Endodermal cell (in vitro differentiated cells): ENCODE results near the gene PLEKHA6. TPM values are rescaled to one million over a fixed set of nuclear protein-coding genes. Genes with fewer than 3 reads are reported as not detected.
A peak's percentile ranks its signal among the peaks of the same experiment; 100 is the strongest.

Experiments
- DNase-seq: peaks from one replicate; pipeline ENCODE4 v3.0.0-alpha.2; 2017
- H3K27ac ChIP-seq: 2 replicates; pipeline ENCODE4 v1.5.1; 2013; ENCODE audit warnings: mild to moderate bottlenecking, low read depth, low read length, moderate library complexity
- H3K27me3 ChIP-seq: 2 replicates; pipeline ENCODE4 v1.6.1; 2013; ENCODE audit warnings: mild to moderate bottlenecking, low read length, moderate library complexity; ENCODE audit not compliant: insufficient read depth, control insufficient read depth, poor library complexity, severe bottlenecking
- H3K36me3 ChIP-seq: 2 replicates; pipeline ENCODE4 v1.7.0; 2013; ENCODE audit warnings: mild to moderate bottlenecking, low read length, moderate library complexity; ENCODE audit not compliant: control insufficient read depth, insufficient read depth
- H3K4me1 ChIP-seq: one replicate; pipeline ENCODE4 v1.7.0; 2013; ENCODE audit warnings: low read length; ENCODE audit not compliant: control insufficient read depth, insufficient read depth
- H3K4me3 ChIP-seq: 2 replicates; pipeline ENCODE4 v1.5.1; 2013; ENCODE audit warnings: mild to moderate bottlenecking, low read length, moderate library complexity
- H3K9ac ChIP-seq: 2 replicates; pipeline ENCODE4 v1.6.1; 2013; ENCODE audit warnings: mild to moderate bottlenecking, low read length, moderate library complexity; ENCODE audit not compliant: poor library complexity, severe bottlenecking; ENCODE audit errors: extremely low read depth
- H3K9me3 ChIP-seq: 2 replicates; pipeline ENCODE4 v1.6.1; 2013; ENCODE audit warnings: mild to moderate bottlenecking, low read length, moderate library complexity; ENCODE audit not compliant: control insufficient read depth
- H3K27ac Mint-ChIP-seq: 2 replicates; pipeline ENCODE4 v1.8.0; 2020; ENCODE audit warnings: mixed read lengths
- H3K27me3 Mint-ChIP-seq: 2 replicates; pipeline ENCODE4 v1.8.0; 2021; ENCODE audit warnings: mild to moderate bottlenecking, mixed read lengths; ENCODE audit not compliant: insufficient read depth
- H3K36me3 Mint-ChIP-seq: 2 replicates; pipeline ENCODE4 v1.8.0; 2020; ENCODE audit warnings: low read depth, mixed read lengths
- H3K4me1 Mint-ChIP-seq: 2 replicates; pipeline ENCODE4 v1.8.0; 2020; ENCODE audit warnings: mixed read lengths
- H3K4me3 Mint-ChIP-seq: 2 replicates; pipeline ENCODE4 v1.8.0; 2020; ENCODE audit warnings: mild to moderate bottlenecking, moderate library complexity, mixed read lengths
- H3K9me3 Mint-ChIP-seq: 2 replicates; pipeline ENCODE4 v1.8.0; 2020; ENCODE audit warnings: mild to moderate bottlenecking, mixed read lengths
- CTCF ChIP-seq: fragments of 200-600 bp; sonication (generic); conservative IDR thresholded peaks from 2 replicates; pipeline ENCODE4 v1.5.0; 2021; ENCODE audit warnings: antibody characterized with exemption, mild to moderate bottlenecking
- WGBS, 2 experiments: methylation state at CpG; one replicate each; pipeline versions ENCODE4 v1.1.5 to v1.1.7; 2013; ENCODE audit warnings: missing lambda C conversion rate in 2 of 2, mixed read lengths in 1 of 2; ENCODE audit not compliant: insufficient coverage in 1 of 2, insufficient read length in 1 of 2; 5-methylcytosine and 5-hydroxymethylcytosine counted together
- total RNA-seq, 2 donors: library from RNA; stranded (reverse); fragmentation: NEBNext Ultra II Directional in 1 of 2; extraction: Animal tissue kit (Norgen Biotek cat#: 25700) in 1 of 2; gene quantifications; 2 replicates in 1 of 2; 3 replicates in 1 of 2; pipeline ENCODE4 v1.2.1, GENCODE V29; 2021

The PLEKHA6 gene
- total RNA-seq, 2 donors from 2014 or later = 37.0 to 43.3 TPM

- Mint-ChIP-seq H3K27me3 (peaks cover 33% of the 10 kb centered on the region), H3K36me3 (no peaks in the 10 kb centered on the region), H3K4me1 (peaks cover 26% of the 10 kb centered on the region), H3K4me3 (no peak overlapping the region), H3K9me3 (no peaks in the 10 kb centered on the region), H3K27ac (no peak overlapping the region)
- Histone ChIP-seq H3K27me3 (peaks cover 14% of the 10 kb centered on the region), H3K4me3 (no peak overlapping the region), H3K9ac (no peak overlapping the region), H3K4me1 (peaks cover 5% of the 10 kb centered on the region), H3K27ac (no peak overlapping the region), H3K36me3 (no peaks in the 10 kb centered on the region), H3K9me3 (no peaks in the 10 kb centered on the region)
- DNase-seq = no peak
- WGBS, 2 experiments = 80 to 85% methylated on average over 2 of the region's 2 CpGs
- no peak for TF ChIP-seq CTCF
Measured at GRCh38 chr1:204361341-204361771, 1.6 kb upstream of the PLEKHA6 start.

- H3K9me3 Mint-ChIP-seq = no peaks in the 10 kb centered on the region
- no peak for DNase-seq
- Histone ChIP-seq H3K27me3 (peaks cover 14% of the 10 kb centered on the region), H3K27ac (peak overlapping the region; percentile 90), H3K4me1 (peaks cover 5% of the 10 kb centered on the region), H3K4me3 (no peak overlapping the region), H3K9me3 (no peaks in the 10 kb centered on the region), H3K9ac (no peak overlapping the region), H3K36me3 (no peaks in the 10 kb centered on the region)
- H3K4me3 Mint-ChIP-seq = no peak overlapping the region
- no peak for TF ChIP-seq CTCF
- 89% methylated on average over 3 of the region's 4 CpGs; no CpG with 5 or more reads in 1 of the 2 experiments for WGBS, 2 experiments
- no peaks in the 10 kb centered on the region for H3K36me3 Mint-ChIP-seq
- H3K27ac Mint-ChIP-seq = no peak overlapping the region
- peaks cover 26% of the 10 kb centered on the region for H3K4me1 Mint-ChIP-seq
- H3K27me3 Mint-ChIP-seq = peaks cover 27% of the 10 kb centered on the region
Measured at GRCh38 chr1:204360314-204360713, 585 bp upstream of the PLEKHA6 start.

GRCh38 chr1:204359131-204359473 lies 627 bp downstream of the PLEKHA6 start:
- 18 to 37% methylated on average over 4 to 5 of the region's 5 CpGs for WGBS, 2 experiments
- Histone ChIP-seq H3K4me1 (peaks cover 5% of the 10 kb centered on the region), H3K27ac (peak overlapping the region; percentile 90), H3K36me3 (no peaks in the 10 kb centered on the region), H3K27me3 (peaks cover 14% of the 10 kb centered on the region), H3K4me3 (no peak overlapping the region), H3K9me3 (no peaks in the 10 kb centered on the region), H3K9ac (no peak overlapping the region)
- Mint-ChIP-seq H3K4me1 (peaks cover 26% of the 10 kb centered on the region), H3K36me3 (no peaks in the 10 kb centered on the region), H3K27me3 (peaks cover 21% of the 10 kb centered on the region), H3K4me3 (no peak overlapping the region), H3K27ac (no peak overlapping the region), H3K9me3 (no peaks in the 10 kb centered on the region)
- TF ChIP-seq CTCF = no peak
- DNase-seq = peak; percentile 65
